Measurements from ENCODE around the gene PDZD8.

GRCh38 chr10:117284716-117285494 is 90.3 kb downstream of the PDZD8 start:
- TF ChIP-seq MAX (IDR thresholded peaks at IDR 0.05) (no peak), RARB (CRISPR knock-in tag; IDR thresholded peaks at IDR 0.05) (no peak), CTCF (IDR thresholded peaks at IDR 0.05) (no peak), ELK1 (IDR thresholded peaks at IDR 0.05; ENCODE audit: low read depth, low read length) (no peak), PHF8 (IDR thresholded peaks at IDR 0.05; ENCODE audit: borderline replicate concordance, low read depth) (no peak), BHLHE40 (IDR thresholded peaks at IDR 0.05; ENCODE audit: low read depth, low read length) (no peak), HDAC2 (IDR thresholded peaks at IDR 0.05) (no peak)

All from A549 (cell line).